GM21528 (cell line): ENCODE data around the gene COX7A2L.

Experiments used
- ATAC-seq: cut with Tn5 transposase; IDR thresholded peaks from one replicate; pipeline ENCODE4 v1.9.1; 2021; ENCODE audit warnings: mild to moderate bottlenecking, moderate library complexity; ENCODE audit not compliant: unreplicated experiment, low FRiP score

COX7A2L gene

DNA sequence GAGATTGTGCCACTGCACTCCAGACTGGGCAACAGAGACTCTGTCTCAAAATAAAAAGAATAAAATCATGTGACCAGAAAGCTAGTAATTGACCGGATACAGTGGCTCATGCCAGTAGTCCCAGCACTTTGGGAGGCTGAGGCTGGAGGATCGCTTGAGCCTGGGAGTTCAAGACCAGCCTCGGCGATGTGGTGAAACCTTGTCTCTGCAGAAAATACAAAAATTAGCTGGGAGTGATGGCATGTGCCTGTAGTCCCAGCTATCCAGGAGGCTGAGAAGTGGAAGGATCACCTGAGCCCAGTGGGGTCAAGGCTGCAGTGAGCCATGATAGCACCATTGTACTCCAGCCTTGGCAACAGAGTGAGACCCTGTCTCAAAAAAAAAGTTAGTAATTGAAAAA, 36.8 kb downstream of the COX7A2L start:
- ATAC-seq = no peak

DNA sequence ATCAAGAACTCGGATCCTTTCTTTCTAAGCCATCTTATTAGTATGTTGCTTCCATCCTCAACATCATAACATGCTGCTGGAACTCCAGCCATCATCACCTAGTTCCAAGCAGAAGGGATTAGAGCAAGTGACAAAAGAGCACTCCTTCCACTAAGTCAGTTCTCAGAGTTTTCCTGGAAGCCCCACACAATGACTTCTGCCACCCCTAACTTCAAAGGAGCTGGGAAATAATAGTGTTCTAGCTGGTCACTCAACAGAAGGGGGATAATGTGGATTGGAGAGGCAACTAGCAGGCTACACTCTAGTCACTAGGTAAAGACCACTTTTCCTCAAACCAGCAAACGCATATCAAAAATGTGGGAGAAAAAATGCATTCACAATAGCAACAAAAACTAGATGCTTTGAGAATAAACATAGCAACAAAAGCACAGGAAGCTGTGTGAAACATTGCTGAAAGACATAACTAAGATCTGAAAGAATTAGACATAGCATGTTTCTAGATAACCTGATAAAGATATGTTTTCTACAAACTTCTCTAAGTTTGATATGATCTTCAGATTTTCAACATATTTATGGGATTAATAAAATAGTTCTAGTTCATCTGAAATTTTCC, 39.5 kb downstream of the COX7A2L start:
- ATAC-seq = no peak

- ATAC-seq = no peak
These were observed 41.8 kb downstream of the COX7A2L start for GRCh38 chr2:42319265-42319664.

- no peak for ATAC-seq
These were observed 43.1 kb downstream of the COX7A2L start for GRCh38 chr2:42317945-42318344.

GRCh38 chr2:42317486-42317885, 43.5 kb downstream of the COX7A2L start:
- ATAC-seq = no peak

DNA sequence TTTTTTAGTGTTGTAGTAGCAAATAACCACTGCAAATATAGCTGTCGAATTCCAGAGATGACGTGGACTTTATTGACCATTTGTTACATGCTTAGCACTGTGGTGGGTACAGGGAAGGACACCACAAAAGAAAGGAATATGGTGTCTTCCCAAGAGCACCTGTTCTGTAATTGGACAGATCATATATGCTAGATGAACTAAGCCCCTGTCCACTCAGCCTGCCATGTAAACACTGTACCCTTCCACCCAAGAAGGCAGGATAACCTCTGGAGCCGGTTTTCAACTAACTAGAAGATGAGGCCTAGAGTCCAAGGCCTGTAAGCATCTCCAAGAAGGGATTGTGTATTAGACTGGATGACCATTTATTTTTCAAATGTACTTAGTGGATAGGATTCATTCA, 44.1 kb downstream of the COX7A2L start:
- ATAC-seq = no peak

- no peak for ATAC-seq
These were observed 45.1 kb downstream of the COX7A2L start for GRCh38 chr2:42315844-42316470.

DNA sequence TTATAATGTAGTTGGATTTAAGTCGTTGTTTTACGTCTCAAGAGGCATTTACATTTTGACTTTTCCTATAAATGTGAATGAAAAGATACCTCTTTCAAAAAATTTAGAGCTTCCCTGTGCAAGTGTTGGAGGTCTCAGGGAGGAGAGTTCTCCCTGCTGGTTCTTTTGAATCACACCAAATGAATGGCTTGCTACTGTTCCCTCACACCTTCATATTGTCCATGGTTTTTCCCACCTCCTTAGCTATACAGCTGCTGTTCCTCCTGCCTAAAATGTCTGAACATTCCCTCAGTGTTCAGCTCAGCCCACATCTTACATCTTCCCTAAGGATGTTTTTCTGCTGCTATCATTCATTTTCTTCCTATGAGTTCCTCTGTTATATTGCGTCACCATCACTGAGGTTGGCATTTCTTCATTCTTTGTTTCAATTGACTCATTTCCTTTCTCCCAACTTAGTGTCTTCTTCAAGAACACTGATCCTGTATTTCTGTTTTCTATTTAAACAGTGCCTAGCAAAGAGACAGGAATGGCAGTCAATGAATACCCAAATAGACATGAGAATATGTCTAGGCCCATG, 46.0 kb downstream of the COX7A2L start:
- no peak for ATAC-seq

DNA sequence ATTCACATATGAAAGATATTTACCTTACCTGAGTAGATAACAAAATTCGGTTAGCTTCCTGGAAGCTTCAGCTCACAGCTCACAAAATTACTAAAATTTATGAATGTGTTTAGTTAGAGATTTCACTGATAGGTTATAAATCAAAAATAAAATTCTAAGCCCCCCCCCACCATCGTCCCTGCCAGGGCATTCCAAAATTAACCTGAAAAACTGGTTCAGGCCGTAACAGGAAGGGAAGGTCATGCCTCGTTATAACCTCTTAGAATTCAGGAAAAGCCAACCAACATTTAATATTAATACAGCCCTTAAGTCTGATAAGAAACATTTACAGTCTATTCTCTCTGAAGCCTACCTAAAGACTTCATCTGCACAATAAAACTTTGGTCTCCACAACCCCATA, 48.9 kb downstream of the COX7A2L start:
- no peak for ATAC-seq

DNA sequence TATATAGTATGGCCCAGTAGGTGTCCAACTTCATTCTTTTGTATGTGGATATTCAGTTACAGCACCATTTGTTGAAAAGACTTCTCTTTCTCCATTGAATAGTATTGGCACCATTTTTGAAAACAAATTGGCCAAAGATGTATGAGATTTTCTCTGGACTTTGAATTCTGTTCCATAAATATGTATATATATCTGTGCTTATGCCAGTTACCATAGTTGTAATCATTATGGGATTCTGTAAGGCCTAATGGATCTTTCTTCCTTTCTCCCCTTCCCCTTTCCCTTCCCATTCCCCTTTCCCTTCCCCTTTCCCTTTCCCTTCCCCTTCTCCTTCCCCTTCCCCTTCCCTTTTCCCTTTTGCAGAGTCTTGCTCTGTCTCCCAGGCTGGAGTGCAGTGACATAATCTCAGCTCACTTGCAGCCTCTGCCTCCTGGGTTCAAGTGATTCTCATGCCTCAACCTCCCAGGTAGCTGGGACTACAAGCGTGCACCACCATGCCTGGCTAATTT, 51.0 kb downstream of the COX7A2L start:
- ATAC-seq = no peak

- no peak for ATAC-seq
These were observed 51.7 kb downstream of the COX7A2L start for GRCh38 chr2:42309366-42309765.

DNA sequence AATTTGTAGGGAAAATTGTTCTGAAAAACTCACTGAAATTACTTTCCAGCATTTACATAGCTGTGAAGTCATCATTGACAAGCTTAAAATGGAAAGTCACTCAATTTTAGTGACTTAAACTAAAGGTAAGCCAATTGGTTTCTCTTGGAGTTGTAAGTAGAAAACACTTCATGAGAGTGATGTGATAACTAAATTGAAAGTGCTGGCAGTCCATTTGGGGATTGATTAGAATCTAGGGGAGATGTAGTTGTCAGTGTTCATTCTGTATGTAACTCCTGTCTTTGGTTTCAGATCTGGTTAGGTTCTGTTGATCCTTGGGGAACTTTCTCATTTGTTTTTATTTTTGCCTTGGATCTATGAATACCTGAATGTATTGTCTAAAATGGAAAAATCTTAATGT, 53.8 kb downstream of the COX7A2L start:
- ATAC-seq = no peak

GRCh38 chr2:42304059-42304713, 56.8 kb downstream of the COX7A2L start:
- ATAC-seq = no peak

- no peak for ATAC-seq
These were observed 57.8 kb downstream of the COX7A2L start for GRCh38 chr2:42303252-42303651.

DNA sequence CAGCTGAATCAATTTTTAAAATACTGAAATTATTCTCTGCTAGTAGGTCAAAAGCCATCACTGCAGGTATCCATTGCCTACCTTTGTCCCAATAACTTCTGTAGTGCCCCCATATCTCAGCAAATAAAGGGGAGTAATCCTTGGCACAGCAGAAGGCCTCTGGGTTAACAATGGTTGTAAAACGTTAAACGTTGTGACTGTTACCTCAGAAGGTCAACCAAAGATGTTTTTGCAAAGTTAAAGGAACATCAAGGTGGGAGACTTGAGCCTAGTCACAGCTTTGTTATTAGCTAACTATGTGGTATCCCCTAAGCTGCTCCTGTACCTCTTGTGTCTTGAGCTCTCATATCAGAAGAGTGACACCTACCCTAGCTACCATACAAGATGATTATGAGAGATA, 60.5 kb downstream of the COX7A2L start:
- no peak for ATAC-seq
